ENCODE measurements around the gene RSU1. TPM values are rescaled to one million over a fixed set of nuclear protein-coding genes. Genes with fewer than 3 reads are reported as not detected.

The RSU1 gene
- total RNA-seq, 1 experiment from 2014 or later: 23.3 TPM

GRCh38 chr10:16674147-16674703, 143.0 kb downstream of the RSU1 start:
- H3K27me3 ChIP-seq: no peaks in the 10 kb centered on the region
- no peak for DNase-seq
- no peak overlapping the region for H3K4me3 ChIP-seq
- no peaks in the 10 kb centered on the region; the same call in 1 of the 2 replicates for H3K9me3 ChIP-seq (replicated peaks)
- no peak overlapping the region for H3K27ac ChIP-seq
- no peaks in the 10 kb centered on the region for H3K36me3 ChIP-seq
- H3K4me1 ChIP-seq: no peaks in the 10 kb centered on the region

- Histone ChIP-seq H3K27me3 (no peaks in the 10 kb centered on the region), H3K9me3 (replicated peaks) (no peaks in the 10 kb centered on the region; the same call in 1 of the 2 replicates), H3K4me1 (no peaks in the 10 kb centered on the region), H3K4me3 (no peak overlapping the region), H3K36me3 (no peaks in the 10 kb centered on the region), H3K27ac (no peak overlapping the region)
- DNase-seq: no peak
Observed at GRCh38 chr10:16673443-16673842, 143.8 kb downstream of the RSU1 start.

DNA sequence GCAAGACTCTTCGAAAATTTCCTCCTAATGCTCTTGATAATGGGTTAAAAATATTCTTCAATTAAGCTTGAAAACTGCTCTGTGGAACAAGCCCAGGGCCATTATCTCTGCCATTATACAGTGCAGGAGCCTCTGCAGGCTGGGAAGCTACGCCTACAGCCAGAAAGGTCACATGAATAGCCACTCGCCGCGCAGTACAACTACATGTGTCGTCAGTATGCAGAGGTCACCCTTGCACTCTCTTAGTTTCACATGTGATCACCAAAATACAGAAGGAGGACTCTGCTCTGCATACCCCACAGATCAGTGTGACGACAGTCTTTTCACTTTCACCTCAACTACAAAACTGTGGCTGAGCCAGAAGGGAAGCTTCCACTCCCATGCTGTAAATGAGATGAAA, 153.8 kb downstream of the RSU1 start:
- Histone ChIP-seq H3K4me1 (no peaks in the 10 kb centered on the region), H3K27ac (no peak overlapping the region), H3K36me3 (no peaks in the 10 kb centered on the region), H3K27me3 (no peaks in the 10 kb centered on the region), H3K4me3 (no peak overlapping the region), H3K9me3 (replicated peaks) (no peaks in the 10 kb centered on the region)
- DNase-seq: no peak

GRCh38 chr10:16662923-16663322, 154.3 kb downstream of the RSU1 start:
- DNase-seq: no peak
- Histone ChIP-seq H3K4me3 (no peak overlapping the region), H3K9me3 (replicated peaks) (no peaks in the 10 kb centered on the region), H3K27ac (no peak overlapping the region), H3K4me1 (no peaks in the 10 kb centered on the region), H3K27me3 (no peaks in the 10 kb centered on the region), H3K36me3 (no peaks in the 10 kb centered on the region)

DNA sequence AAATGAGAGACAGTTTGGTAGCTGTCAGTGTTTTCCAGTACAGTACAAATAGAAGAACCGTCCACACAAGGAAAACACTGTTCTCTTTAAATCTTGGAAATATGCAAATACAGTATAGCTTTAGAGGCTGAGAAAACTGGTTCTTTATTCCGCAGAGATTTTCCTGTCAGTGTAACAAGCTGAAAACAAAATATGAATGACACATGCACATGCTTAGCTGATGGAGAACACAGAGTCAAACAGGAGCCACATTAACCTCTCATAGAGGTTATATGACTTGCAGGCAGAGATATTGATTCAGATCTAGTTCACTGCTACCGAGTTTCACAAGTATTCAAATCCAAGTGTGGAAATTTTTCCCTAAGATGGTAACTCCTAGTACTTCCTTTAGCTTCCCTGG, 160.3 kb downstream of the RSU1 start:
- H3K4me1 ChIP-seq: no peaks in the 10 kb centered on the region
- no peaks in the 10 kb centered on the region for H3K27me3 ChIP-seq
- H3K9me3 ChIP-seq (replicated peaks): no peaks in the 10 kb centered on the region
- H3K27ac ChIP-seq: no peak overlapping the region
- H3K36me3 ChIP-seq: no peaks in the 10 kb centered on the region
- H3K4me3 ChIP-seq: no peak overlapping the region
- DNase-seq: no peak

- no peak overlapping the region for H3K27ac ChIP-seq
- no peaks in the 10 kb centered on the region for H3K4me1 ChIP-seq
- H3K4me3 ChIP-seq: no peak overlapping the region
- H3K27me3 ChIP-seq: no peaks in the 10 kb centered on the region
- H3K9me3 ChIP-seq (replicated peaks): no peaks in the 10 kb centered on the region
- no peak for DNase-seq
- H3K36me3 ChIP-seq: no peaks in the 10 kb centered on the region
Observed at GRCh38 chr10:16653224-16653623, 164.0 kb downstream of the RSU1 start.

- Histone ChIP-seq H3K27ac (no peak overlapping the region), H3K9me3 (replicated peaks) (no peaks in the 10 kb centered on the region), H3K27me3 (no peaks in the 10 kb centered on the region), H3K4me1 (no peaks in the 10 kb centered on the region), H3K4me3 (no peak overlapping the region), H3K36me3 (no peaks in the 10 kb centered on the region)
- no peak for DNase-seq
Observed at GRCh38 chr10:16652154-16652553, 165.1 kb downstream of the RSU1 start.

GRCh38 chr10:16649757-16650156, 167.5 kb downstream of the RSU1 start:
- H3K27ac ChIP-seq: no peak overlapping the region
- no peak for DNase-seq
- H3K27me3 ChIP-seq: no peaks in the 10 kb centered on the region
- H3K36me3 ChIP-seq: no peaks in the 10 kb centered on the region
- H3K9me3 ChIP-seq (replicated peaks): no peaks in the 10 kb centered on the region
- H3K4me3 ChIP-seq: no peak overlapping the region
- no peaks in the 10 kb centered on the region for H3K4me1 ChIP-seq

- Histone ChIP-seq H3K27ac (no peak overlapping the region), H3K4me3 (no peak overlapping the region), H3K9me3 (replicated peaks) (no peaks in the 10 kb centered on the region), H3K36me3 (no peaks in the 10 kb centered on the region), H3K4me1 (no peaks in the 10 kb centered on the region; the same call in 1 of the 2 replicates), H3K27me3 (no peaks in the 10 kb centered on the region)
- DNase-seq: no peak
Observed at GRCh38 chr10:16648366-16648765, 168.9 kb downstream of the RSU1 start.

DNA sequence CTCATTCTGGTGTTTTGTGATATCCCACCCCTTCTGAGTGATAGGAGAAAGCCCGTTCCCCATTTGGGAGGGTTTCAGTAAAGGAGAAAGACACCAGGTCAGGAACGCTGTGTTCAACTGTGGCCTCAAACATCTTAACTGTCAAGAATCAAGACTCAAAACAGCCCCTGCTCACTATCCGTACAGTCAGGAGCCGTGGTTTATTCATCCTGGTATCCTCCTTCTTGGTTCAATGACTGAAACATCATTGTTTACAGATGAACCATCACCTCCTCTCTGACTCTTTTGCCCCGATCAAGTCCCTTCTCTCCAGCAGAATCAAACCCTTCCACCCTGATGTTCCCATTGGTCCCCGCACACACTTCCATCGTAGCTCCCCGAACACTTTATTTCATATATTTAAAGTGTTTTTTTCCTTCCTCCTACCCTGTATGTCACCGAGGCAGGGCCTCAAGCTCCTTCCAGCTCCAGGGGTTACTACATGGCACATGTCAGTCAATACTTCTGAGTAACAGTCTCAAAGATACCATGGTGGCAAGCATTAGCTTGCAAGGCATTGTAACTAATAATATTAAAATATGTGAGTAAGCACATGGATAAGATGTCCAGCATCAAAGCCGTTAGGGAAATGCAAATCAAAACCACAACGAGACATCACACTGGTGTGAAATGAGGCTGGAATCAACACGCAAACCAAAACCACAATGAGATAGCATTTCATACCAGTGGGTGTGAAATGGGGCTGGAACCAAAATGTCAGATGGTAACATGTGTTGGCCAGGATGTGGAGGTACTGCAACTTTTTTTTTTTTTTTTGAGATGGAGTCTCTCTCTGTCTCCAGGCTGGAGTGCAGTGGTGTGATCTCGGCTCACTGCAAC, 170.8 kb downstream of the RSU1 start:
- H3K36me3 ChIP-seq: no peaks in the 10 kb centered on the region
- H3K4me1 ChIP-seq: no peaks in the 10 kb centered on the region; the same call in 1 of the 2 replicates
- no peaks in the 10 kb centered on the region for H3K27me3 ChIP-seq
- no peaks in the 10 kb centered on the region for H3K9me3 ChIP-seq (replicated peaks)
- no peak overlapping the region for H3K4me3 ChIP-seq
- no peak overlapping the region for H3K27ac ChIP-seq
- no peak for DNase-seq

DNA sequence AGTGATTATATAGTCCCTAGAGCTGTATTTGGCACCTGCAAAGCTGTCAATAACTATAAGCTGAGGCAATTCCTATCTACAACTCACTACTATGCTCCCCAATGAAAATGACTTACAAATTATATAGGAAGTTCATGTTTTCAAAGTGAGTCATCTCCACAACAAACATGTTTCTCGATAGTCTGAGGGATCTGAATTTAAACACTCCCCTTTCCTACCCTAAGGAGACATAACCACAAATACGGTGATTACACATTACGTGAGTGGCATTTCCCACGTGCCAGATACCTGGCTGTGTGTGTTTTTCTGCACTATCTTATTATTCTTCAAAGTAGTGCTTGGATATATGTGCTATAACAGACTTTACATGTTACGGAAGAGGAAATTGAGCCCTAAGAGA, 173.1 kb downstream of the RSU1 start:
- Histone ChIP-seq H3K27me3 (no peaks in the 10 kb centered on the region), H3K9me3 (replicated peaks) (no peaks in the 10 kb centered on the region), H3K27ac (no peak overlapping the region), H3K36me3 (no peaks in the 10 kb centered on the region), H3K4me1 (no peaks in the 10 kb centered on the region; the same call in 1 of the 2 replicates), H3K4me3 (no peak overlapping the region)
- DNase-seq: no peak

DNA sequence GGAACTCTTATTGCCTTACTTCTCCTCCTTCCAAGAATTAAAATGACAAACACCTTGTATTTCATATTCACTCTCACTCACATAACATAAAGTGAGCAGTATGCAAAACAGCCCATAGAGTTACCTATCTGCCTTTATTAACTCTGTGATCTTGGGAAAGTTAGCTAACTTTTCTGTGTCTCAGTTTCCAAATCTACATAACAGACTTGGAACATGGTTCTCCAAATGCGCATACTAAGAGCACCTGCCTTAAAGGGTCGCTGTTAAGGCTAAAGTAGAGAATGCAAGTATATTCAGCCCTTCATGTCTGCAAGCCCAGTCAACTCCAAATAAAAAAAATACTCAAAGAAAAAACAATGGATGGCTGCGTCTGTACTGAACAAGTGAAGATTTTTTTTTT, 173.7 kb downstream of the RSU1 start:
- H3K27ac ChIP-seq: no peak overlapping the region
- no peaks in the 10 kb centered on the region for H3K9me3 ChIP-seq (replicated peaks)
- H3K27me3 ChIP-seq: no peaks in the 10 kb centered on the region
- no peaks in the 10 kb centered on the region for H3K36me3 ChIP-seq
- no peak for DNase-seq
- no peak overlapping the region for H3K4me3 ChIP-seq
- no peaks in the 10 kb centered on the region; the same call in 1 of the 2 replicates for H3K4me1 ChIP-seq

- Histone ChIP-seq H3K9me3 (replicated peaks) (no peaks in the 10 kb centered on the region), H3K36me3 (no peaks in the 10 kb centered on the region), H3K27ac (no peak overlapping the region), H3K4me3 (no peak overlapping the region), H3K27me3 (no peaks in the 10 kb centered on the region), H3K4me1 (no peaks in the 10 kb centered on the region; the same call in 1 of the 2 replicates)
- no peak for DNase-seq
Observed at GRCh38 chr10:16640153-16640552, 177.1 kb downstream of the RSU1 start.

DNA sequence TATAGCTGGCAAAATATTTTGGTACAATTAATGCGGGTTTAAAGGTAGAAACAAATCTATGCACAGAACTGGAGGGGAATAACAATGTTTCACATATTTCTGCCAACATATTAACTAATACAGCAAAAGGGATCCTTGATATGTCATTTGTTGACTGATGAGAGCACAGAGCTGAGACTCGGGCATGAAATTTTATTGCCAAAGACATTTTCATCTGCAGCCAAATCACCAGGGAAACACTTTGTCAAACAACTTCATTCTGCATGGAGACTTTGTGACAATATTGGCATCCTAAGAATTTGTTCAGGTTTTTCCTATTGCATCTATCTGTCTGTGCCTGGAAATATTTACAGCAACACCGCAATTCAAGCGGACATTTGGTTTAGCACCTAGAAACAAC, 177.8 kb downstream of the RSU1 start:
- H3K4me3 ChIP-seq: no peak overlapping the region
- no peaks in the 10 kb centered on the region for H3K9me3 ChIP-seq (replicated peaks)
- H3K27me3 ChIP-seq: no peaks in the 10 kb centered on the region
- no peaks in the 10 kb centered on the region for H3K36me3 ChIP-seq
- no peaks in the 10 kb centered on the region; the same call in 1 of the 2 replicates for H3K4me1 ChIP-seq
- no peak overlapping the region for H3K27ac ChIP-seq
- DNase-seq: no peak

DNA sequence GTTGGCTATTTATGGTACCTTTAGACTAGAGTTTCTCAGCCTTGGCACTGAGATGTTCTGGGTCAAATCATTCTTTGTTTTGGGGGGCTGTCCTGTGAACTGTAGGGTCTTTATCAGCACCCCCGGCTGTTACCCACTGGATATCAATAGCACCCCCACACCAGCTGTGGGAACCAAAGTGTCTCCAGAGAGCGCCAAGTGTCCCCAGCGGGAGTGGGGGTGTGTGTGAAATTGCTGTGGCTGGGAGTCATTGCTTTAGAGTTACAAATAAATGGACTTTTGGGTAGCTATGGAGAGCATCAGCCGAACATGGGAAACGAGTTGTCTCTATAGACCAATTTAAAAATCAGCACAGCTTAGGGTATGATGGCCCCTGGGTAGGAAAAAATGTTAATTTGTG, 184.2 kb downstream of the RSU1 start:
- H3K4me3 ChIP-seq: no peak overlapping the region
- no peaks in the 10 kb centered on the region for H3K36me3 ChIP-seq
- H3K27ac ChIP-seq: no peak overlapping the region
- no peak for DNase-seq
- no peaks in the 10 kb centered on the region for H3K4me1 ChIP-seq
- H3K9me3 ChIP-seq (replicated peaks): no peaks in the 10 kb centered on the region
- no peaks in the 10 kb centered on the region for H3K27me3 ChIP-seq

DNA sequence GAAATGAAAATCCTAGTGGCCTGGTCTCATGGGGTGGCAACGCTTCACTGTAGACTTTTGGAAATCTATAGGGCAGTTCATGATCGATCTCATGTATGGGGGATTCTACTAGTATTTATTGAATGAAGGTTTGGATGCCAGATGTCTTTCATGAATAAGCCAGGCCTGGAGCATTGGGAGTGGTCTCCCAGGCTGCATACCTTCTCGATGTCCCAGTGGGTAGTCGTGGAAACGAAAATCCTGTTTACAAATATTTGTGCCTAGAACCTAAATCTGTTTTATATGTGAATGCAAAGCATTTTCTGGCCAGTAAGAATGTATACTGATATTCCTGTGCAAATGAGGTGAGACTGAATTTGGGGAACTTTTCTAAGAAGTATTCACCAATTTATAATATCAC, 190.5 kb downstream of the RSU1 start:
- no peak overlapping the region for H3K27ac ChIP-seq
- H3K27me3 ChIP-seq: no peaks in the 10 kb centered on the region
- H3K4me3 ChIP-seq: no peak overlapping the region
- no peaks in the 10 kb centered on the region for H3K36me3 ChIP-seq
- DNase-seq: no peak
- H3K4me1 ChIP-seq: no peaks in the 10 kb centered on the region
- no peaks in the 10 kb centered on the region for H3K9me3 ChIP-seq (replicated peaks)

All from SJCRH30 (cell line).